Fibroblast of skin of right quadriceps (primary cell): ENCODE data around the gene TCEA2.

Experiments used
- DNase-seq: peaks from one replicate; pipeline ENCODE4 v3.0.0-alpha.2; 2013

The TCEA2 gene

DNA sequence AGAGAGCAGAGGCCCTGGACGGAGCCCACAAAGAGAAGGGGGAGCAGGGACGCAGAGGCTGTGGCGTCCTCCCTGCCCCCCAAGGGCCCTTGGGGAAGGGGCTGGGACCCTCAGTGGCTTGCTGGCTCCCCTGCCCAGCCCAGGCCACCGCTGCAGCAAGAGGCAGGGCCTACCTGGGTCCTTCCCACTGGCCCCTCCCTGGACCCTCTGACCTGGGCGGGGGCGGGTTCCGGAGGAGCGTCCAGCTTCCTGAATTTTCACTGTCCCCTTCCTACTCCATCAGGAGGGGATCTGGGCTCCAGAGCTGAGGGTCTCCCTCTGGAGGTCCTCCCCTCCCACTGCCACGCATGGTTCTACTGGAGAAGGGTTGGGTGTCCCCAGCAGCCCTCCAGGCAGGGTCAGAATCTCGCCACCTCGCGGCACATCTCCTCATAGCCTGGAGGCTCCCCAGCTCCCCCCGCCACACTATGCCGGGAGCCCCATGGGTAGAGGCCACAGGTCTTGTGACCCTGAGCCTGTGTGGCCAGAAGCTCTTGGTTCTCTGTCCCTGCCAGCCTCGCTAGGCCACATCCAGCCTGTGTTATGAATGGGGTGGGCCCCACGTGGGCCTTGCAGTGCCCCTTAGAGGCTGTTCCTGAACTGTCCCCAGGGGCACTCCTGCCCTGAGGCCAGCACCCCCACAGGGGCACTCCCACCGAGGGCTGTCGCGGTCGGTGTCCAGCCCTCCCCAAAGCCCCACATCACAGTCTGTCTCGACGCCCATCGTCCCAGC is 12.6 kb upstream of the TCEA2 start:
- no peak for DNase-seq

DNA sequence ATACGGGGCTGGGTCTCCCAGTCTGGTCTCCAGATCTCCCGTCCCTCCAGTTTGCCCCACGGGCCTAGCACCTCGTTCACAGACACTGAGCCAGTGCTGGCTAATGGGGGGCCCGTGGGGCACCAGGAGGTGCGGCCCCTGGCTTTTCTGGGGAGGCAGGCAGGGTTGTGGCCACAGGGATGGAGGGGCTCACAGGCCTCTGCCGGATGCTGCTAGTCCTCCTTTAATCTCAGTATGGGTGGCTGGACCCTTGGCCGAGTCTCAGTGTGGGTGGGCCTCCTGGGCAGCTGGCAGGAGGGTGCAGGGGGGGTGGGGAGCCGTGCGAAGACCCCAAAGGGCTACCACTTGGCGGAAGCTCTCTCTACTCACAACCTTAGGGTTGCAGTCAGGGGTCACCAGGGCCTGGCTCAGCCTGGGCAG is 12.0 kb upstream of the TCEA2 start:
- DNase-seq: no peak

DNA sequence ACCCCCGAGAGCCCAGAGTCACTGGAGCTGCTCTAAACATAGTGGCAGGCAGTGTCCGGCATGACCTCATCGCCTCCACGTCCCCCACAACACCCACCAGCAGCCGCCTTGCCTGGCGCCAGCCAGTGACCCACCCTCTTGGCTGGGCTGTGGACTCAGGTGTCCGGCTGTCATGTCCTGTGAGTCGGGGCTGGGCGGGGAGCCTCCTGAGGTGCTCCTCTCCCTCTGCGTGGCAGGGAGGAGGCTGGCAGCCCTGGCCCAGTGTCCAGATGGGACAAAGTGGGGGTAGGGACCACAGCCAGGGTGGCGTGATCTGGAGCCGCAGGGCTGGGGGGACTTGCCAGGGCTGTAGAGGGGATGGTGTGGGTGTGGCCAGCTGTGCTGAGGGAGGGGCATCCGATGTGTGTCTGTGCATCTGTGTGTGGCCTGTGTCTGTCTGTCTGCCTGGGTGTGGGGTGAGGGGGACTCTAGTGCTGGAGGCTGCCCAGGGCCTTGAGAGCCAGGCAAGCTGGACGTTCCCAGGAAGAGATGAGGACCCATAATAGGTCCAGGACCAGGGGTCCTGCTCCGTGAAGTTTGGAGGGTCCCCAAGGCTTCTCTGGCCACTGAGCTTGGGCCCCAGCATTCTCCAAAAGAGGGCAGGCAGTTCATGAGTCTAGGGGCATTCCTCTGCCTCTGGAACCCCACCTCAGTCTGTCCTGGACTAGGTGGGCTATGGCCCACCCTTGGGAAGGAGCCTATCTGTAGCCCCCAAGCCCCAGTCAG is 11.3 kb upstream of the TCEA2 start:
- DNase-seq: no peak

DNA sequence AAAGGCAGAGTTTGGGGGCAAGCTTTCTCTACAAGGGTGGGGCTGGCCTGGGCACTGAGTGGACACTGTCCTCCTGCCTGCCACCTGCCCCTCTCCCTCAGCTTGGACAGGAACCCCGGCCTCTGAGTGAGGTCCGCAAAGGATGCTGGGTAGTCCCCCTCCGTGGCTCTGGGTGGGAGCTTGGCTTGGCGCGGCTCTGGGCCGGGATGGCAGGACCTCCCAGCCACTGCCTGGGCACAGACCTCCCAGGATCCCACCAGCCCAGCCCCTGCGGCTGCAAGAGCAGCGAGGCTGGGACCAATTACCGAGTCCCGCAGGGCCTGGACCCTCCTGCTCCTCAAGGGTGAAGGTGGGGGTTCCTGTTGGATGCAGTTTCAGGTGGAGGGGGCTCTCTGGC is 10.7 kb upstream of the TCEA2 start:
- DNase-seq: no peak

DNA sequence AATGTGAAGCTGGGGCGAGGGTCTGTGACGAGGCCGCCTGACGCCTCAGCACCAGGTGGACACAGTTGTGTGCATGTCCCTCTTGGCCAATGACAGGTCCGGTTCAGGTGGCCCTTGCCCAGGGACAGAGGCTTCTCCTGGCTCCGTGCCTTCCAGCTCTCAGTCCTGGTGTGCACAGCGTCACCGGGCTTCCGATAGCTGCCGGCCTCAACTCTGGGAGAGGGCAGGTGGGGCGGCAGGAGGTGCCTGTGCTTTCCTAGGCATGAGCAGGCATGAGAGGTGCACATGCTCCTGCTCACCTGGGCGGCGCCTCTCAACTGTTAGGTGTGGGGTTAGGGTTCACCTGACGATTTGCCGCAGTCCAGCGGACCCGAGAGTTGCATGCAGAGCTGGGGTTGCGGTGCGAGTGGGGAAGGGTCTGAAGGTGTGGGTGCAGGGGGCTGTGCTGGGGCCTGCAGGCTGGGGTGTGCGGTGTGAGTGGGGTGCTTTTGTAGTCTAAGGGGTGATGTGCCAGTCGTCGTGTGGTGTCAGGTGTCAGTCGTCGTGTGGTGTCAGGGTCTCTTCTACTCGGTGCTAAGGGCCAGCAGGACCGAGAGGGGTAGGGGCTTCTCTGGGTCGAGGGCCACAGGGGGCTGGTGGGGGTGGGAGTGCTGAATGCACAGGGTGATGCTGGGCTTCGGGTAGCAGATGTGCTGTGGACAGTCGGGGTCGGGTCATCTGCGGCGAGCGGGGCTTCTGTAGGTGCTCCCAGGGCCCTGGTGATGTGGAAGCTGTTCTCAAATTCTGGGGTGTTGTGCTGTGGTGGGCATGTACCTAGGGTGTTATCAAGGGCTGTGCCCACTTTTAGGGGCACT is 9.8 kb upstream of the TCEA2 start:
- no peak for DNase-seq

DNA sequence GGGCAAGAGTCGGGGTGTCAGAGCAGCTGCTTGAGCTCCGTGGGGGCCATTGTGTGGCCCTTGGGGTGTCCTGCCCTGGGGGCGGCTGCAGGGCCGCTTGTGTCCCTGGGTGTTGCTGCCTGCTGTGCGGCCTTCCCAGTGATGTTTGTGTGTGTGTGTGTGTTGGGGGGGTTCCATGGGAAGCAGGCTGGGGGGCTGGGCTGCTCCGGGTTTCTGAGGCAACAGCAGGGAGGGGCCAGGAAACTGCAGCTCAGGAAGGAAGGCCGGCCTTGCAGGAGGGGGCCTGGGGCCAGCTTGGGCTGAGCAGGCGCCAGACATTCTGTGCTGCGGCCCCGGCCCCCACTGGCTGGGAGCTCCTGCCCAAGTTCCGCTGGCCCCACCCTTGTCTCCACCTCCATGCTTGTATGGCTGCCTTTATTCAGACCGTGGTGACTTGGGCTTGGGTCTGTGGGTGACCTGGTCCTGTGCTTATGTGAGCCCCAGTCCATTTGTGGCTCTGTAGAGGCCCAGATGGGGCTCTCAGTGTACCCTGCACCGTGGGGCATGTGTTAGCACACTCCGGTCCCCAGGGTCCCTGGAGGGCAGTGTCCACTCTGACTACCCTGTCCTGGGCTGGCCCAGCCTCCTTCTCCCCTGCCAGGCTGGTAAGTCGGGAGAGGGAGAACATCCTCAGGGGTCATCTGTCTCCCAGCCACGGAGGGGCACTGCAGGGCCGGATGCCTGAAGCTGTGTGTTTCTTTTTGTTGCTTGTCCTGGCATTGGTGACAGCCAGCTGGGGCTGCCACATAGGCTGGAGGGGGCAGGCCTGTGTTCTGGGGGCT is 8.9 kb upstream of the TCEA2 start:
- peak; percentile 53 for DNase-seq

DNA sequence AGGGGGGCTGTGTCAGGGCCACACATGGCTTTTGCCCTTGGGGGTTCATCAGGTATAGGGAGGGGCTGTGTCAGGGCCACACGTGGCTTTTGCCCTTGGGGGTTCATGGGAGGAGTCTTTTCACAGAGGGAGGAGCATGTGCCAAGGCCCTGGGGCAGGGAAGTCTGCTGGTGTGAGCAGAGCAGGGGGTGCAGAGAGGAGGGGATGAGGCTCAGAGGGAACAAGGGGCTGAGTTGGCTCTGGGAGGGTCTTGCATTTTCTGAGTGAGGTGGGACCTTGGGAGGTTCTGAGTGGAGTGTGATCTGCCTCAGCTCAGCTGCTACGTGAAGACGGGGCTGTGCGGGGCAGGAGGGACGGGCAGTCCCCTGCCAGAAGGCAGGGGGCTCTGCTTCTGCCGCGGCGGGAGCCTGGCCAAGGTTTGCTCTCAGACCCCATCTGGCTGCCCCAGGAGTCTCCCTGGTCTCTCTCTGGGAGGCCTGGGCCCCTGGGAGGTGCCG is 7.6 kb upstream of the TCEA2 start:
- no peak for DNase-seq

DNA sequence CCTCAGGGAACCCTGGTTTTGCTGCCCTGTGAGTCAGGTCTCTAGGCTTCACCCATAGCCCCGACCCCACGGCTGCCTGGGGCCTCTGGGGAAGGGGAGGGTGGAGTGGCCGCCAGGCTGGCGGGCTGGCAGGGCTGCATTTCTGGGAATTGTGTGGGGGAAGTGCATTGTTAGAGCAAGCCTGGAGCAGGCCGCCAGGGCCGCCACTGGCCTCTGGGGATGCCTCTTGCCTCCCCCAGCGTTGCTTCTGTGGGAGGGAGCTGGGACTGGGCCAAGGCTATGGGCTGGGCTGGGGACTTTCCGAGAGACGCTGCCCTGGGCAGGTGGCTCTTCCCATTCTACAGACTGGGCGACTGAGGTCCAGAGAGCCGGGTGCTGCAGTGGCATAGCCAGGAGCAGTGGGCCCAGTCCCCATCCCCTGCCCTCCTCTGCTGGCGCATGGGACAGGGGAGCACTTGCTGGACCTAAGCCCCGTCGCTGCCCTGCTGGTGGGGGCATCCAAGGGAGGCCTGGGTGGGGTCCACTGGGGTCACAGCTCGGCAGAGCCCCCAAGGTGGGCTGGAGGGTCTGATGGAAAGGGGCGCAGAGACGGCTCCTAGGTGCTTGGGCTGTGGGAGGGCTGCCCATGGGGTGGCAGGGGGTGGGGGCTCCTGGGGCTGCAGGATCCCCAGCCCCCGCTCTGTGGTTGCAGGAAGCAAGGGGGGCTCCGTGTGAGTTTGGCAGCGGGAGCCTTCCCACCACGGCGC is 6.9 kb upstream of the TCEA2 start:
- DNase-seq: peak; percentile 36

DNA sequence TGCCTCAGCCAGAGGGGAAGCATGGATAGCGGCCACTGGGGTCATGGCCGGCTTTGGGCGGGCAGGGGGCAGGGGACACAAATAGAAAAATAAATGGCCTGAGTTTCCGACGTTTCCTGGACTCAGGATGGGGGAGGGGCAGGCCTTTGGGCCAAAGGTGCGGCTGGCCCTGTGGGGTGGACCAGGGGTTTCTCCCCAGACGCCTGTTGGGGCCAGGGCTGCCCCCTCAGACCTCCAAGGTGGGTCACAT is 6.4 kb upstream of the TCEA2 start:
- no peak for DNase-seq

DNA sequence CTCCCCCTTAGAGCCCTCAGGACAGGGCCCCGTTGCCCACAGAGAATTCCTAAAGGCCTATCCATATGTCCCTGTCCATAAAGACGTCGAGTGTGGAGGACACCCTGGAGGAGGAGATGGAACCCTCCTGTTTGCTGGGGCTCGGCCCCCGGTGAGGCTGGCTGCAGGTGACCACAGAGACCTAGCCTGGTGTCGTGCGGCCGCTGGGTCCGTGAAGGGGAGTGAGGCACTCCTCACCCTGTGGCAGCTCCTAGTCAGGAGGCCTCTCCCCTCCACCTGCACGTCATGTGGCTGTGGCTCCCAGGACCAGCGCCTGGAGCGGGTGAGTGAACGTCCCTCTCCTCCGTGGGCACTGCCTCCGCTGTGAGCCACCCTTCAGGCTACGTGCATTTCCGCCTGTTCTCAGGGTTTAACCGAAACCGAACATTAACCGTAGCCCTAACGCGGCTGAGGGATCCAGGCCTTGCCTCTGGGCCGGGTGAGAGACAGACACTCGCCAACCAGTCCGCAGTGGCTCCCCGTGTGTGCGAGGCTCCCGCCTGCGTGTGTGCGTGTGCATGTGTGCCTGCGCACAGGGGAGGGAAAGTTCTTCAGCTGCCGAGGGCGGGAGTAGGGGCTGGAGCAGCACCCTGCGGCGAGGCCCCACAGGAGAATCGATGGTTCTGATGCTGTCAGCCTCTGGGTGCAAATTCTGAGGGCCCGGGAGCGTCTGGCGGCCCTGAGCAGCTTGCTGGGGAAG is 5.9 kb upstream of the TCEA2 start:
- no peak for DNase-seq

DNA sequence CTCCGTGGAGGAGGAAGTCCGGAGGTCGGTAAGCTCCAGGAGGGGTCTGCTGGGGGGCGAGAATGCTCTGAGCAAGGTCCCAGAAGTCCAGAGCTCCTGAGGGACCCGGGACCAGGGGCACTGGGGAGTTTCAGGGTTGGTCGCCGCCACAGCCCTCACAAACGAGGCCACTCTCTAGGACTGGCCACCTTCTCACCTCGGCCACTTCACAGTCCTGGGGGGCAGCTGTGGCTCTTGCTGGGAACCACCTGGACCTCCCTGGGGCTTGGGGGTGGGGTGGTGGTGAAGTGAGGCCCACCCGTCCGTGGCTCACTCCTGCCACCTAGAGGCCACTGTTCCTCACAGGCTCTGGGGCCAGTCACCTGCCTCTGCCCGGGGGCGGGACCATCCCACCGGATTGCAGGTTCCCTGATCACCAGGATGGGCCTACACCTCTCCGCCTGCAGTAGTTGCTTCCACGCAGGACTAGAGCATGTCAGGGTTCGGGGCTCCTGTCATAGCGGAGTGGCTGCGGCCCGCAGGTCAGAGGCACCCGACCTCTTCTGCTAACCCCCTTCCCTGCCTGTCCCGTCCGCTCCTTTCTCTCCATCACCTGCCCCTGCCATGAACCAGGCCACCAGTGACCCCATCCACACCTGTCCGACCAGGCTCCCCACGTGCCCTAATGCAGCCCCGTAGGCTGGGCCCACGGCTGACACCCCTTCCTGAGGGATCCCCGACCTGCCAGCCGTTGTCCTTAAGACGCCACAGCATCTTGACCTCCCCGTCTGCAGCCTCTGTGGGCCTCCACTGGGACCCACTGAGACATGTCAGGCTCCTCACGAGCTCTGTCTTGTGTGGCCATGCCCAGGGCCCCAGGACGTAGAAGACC is 5.1 kb upstream of the TCEA2 start:
- peak; percentile 54 for DNase-seq

DNA sequence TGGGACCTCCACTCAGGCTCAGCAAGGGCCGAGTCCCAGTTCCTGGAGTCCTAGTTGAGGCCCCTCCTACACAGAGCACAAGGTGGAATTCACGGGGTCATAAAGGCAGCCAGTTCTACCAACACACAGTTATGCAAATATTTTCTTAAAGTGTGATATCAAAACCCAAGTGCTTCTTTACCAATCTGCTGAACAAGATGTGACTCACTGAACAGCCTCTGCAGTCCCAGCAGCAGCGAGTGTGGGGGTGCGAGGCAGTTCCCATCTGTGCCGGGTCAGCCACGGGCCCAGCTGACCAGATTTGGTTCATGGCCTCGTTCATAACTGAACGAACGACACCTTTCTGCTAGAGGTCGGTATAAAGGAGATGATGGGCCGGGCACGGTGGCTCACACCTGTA is 4.5 kb upstream of the TCEA2 start:
- no peak for DNase-seq

DNA sequence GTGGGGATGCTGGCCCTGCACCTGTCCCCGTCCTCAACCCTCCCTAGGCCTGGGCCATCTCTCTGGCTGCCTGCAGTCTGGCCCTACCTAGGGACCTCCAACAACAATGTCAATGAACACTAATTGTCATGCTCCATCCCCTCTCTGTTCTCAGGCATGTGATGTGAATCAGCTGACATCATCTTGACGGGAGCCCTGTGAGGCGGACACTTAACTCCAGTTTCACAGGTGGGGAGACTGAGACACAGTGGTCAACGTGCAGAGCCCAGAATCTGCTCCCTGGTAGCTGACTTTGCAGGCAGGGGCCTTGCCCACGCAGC is 762 bp upstream of the TCEA2 start:
- no peak for DNase-seq

DNA sequence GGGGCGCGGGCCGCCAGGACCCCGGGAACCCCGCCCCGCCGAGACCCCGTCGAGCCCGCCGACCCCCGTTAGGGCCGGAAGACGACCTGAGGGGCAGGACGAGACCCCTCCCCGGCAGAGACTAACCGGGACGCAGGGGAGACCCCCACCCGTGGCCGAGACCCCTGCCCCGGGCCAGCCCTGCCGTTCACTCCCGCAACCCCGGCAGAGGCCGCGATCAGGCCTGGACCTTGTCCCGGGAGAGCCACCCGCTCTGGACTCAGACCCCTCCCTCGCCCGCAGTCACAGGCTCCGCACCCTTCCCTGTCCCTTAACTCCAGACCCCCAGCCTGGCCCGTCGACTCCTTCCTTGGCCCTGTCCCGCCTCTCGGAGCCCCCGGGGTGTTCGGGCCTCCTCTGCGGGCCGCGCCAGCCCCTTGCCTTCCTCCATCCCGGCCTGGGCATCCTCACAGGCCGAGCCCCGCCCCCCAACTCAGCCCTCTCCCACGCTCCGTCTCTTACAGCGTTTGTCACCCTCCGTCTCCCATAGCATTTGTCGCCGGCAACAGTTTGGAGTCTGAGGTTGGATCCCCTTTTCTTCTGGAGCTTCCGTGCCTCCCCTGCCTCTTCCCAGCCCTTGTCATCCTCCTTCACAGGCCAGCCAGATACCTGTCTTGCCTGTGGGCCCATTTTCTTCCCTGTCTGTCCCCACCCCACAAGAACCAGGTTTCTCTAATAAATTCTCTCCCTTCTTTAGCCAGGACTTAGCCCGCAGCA is 569 bp downstream of the TCEA2 start:
- no peak for DNase-seq

DNA sequence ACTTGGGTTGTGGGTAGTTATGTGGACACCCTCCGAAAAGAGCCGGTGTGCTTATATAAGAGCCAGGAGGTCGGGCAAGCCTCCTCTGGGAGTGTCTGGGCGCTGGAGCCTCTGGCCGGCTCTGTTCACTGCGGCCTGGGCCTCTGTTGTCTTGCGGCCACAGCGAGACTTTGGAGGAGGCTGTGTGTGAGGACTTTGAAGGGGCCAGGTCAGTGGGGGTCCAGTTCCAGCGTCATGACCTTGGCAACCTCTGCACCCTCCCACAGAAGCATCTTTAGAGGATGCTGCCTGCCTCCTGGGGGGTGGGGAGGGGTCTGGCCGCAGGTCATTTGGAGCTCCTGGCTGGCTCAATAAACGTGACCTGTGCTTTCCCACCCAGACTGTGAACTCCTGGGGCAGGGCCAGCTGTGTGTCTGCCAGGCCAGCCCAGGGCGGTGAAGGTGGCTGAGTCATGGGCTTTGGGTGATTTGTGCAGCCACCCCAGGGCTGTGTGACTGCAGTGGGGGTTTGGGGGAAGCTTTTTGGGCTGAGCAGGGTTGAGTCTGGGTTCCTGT is 1.2 kb downstream of the TCEA2 start:
- no peak for DNase-seq

DNA sequence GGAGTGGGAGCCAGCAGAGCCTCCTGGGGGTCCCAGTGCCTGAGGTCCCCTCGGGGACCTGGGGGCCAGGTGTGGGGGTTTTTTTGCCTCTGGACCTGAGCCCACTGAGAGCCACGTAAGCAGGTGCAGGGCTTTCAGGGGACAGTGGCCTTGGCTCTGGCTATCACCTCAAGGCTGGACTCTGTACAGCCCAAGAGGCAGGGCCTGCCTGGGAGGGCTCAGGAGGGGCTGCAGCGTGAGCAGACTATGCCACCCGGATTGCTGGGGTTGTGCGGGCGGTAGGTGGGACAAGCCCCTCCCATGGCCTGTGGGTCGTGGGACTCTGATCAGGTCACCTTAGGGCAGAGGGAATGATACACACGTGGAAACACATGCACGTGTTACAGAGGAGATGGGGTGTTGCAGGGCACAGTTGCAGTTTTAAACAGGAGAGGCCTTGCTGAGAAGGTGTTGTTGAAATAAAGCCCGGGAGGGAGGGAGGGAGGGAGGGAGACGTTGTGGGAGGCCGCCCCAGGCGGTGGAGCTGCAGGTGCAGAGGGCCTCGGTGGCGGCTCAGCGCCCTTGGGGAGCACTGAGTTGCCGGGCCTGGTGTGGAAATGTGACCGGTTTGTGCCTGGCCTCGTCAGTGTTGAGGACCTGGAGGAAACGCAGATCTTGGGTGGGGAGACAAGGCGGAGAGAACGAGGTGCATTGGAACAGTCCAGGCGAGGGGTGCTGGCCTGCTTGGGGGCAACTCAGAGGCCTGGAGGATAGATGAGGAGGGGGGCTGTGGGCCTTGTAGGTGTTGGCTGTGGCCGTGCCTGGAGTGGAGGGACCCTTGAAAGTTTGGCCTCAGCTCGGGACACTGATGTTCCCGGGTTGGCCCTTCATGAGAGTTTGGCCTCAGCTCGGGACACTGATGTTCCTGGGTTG is 2.3 kb downstream of the TCEA2 start:
- no peak for DNase-seq

DNA sequence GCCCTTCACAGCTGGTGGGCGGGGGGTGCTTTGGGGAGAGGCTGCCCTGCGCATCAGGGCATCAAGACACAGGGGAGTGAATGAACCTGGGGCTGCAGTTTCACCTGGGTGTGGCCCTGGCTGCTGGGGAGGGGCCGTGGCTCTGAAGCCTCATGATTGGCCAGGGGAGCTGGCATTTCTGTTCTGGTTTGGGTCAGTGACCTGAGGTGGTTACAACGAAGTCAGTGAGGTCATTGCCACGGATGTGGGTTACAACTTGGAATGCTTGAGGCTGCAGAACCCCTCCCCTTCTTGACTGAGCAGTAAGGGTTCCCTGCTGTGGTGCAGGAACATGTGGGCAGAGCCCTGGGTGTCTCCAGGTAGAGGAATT is 3.0 kb downstream of the TCEA2 start:
- peak; percentile 48 for DNase-seq

DNA sequence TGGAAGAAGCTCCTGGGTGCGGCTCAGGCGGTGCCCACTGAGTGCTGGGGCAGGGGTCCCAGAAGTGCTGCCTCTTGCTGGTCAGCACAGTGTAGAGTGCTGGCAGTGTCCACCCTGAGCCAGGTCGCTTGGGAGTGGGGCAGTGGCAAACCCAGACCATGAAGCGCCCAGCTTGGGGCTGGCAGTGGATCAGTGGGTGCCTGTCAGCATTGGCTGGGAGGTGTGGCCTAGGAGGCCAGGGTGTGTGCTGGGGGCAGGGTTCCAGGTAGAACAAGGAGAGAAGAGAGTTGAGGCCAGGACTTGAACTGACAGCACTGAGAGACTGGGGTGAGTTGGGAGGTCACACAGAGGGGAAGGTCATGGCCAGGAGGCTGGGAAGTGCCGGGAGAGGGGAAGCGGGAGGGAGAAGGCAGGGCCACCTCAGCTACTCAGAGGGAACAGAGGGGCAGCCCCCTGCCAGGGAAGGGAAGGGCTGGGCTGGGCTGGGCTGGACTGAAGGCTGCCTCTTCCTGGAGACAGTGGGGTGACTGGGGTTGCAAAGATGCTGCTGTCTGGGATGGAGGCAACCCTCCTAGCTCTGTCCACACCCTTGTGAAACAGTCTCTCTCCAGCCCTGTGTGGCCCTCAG is 4.1 kb downstream of the TCEA2 start:
- no peak for DNase-seq
